Heart right ventricle (tissue), 16 donors: ENCODE results near the gene CHMP4A. TPM values are rescaled to one million over a fixed set of nuclear protein-coding genes. Genes with fewer than 3 reads are reported as not detected.

Source experiments
- ATAC-seq, 8 donors: fragments of 200-7000 bp; cut with Tn5 transposase; one replicate each; pipeline ENCODE4 v1.9.1; 2020; ENCODE audit warnings: mild to moderate bottlenecking in 8 of 8, moderate library complexity in 8 of 8, moderate number of reproducible peaks in 1 of 8
- DNase-seq, 2 donors: peaks; one replicate each; pipeline ENCODE4 v3.0.0-alpha.2; 2020
- H3K27ac ChIP-seq, 10 donors: fragments of 200-600 bp; sonication (generic) in 2 of 10; one replicate each; pipeline versions ENCODE4 v1.5.0 to v1.8.0; 2020 to 2022; ENCODE audit warnings: mild to moderate bottlenecking in 3 of 10
- H3K27me3 ChIP-seq, 7 donors: fragments of 200-600 bp; one replicate each; pipeline ENCODE4 v1.8.0; 2021 to 2022; ENCODE audit warnings: mild to moderate bottlenecking in 2 of 7
- H3K36me3 ChIP-seq, 9 donors: fragments of 200-600 bp; sonication (generic) in 1 of 9; one replicate each; pipeline versions ENCODE4 v1.5.0 to v1.8.0; 2020 to 2022; ENCODE audit warnings: mild to moderate bottlenecking in 2 of 9
- H3K4me1 ChIP-seq, 9 donors: fragments of 200-600 bp; sonication (generic) in 1 of 9; one replicate each; pipeline versions ENCODE4 v1.5.0 to v1.8.0; 2020 to 2022; ENCODE audit warnings: mild to moderate bottlenecking in 4 of 9
- H3K4me3 ChIP-seq, 10 donors: fragments of 200-600 bp; sonication (generic) in 2 of 10; one replicate each; pipeline versions ENCODE4 v1.5.0 to v1.8.0; 2020 to 2022; ENCODE audit warnings: mild to moderate bottlenecking in 7 of 10, moderate library complexity in 2 of 10
- H3K9me3 ChIP-seq, 11 donors: fragments of 200-600 bp in 10 of 11; sonication (generic) in 2 of 11; one replicate each; pipeline versions ENCODE4 v1.5.0 to v1.8.0; 2013 to 2022; ENCODE audit warnings: mild to moderate bottlenecking in 2 of 11, control low read depth in 1 of 11, moderate library complexity in 1 of 11
- WGBS, 2 donors: extraction: QIAGEN DNeasy Blood & Tissue Kit; methylation state at CpG; one replicate each; pipeline ENCODE4 v1.1.7; 2013; ENCODE audit warnings: inconsistent platforms in 1 of 2; 5-methylcytosine and 5-hydroxymethylcytosine counted together
- intact Hi-C, 10 donors: fragments of 100-400 bp; cut with DNase I; formaldehyde crosslinking; loops; one replicate each; pipeline versions ENCODE4 v1.11.1 to v1.14.2; 2022
- polyA plus RNA-seq, 2 donors: library from polyadenylated mRNA; stranded (reverse); fragments of 200-250 nt; gene quantifications; one replicate each; pipeline ENCODE4 v1.2.3, GENCODE V29; 2013
- total RNA-seq, 10 donors: library from RNA; stranded (reverse); fragmentation: NEBNext Ultra II Directional in 3 of 10; extraction: Animal tissue kit (Norgen Biotek cat#: 25700) in 3 of 10; gene quantifications; one replicate each; pipeline versions ENCODE4 v1.2.1 to v1.2.4, GENCODE V29; 2021 to 2023
- TF ChIP-seq, protein P1 (sequence below), 9 donors: fragments of 200-600 bp; sonication (generic) in 2 of 9; IDR thresholded peaks; one replicate each; pipeline versions ENCODE4 v1.5.0 to v1.8.0; 2021 to 2022; ENCODE audit warnings: antibody characterized with exemption in 9 of 9, mild to moderate bottlenecking in 5 of 9, moderate library complexity in 1 of 9
- donor health status: Arrhythmogenic right ventricular cardiomyopathy.
- donor health status: ischemic (EF 13 %, LVEDD 7.1; RV severe dilation, severe dysfunction).
- donor health status: healthy with polysubstance abuse.
- donor health status: DM: no; HTN: yes; CAD: no.
- donor health status: DM: no; HTN: no; CAD: no.
- donor health status: ischemic (EF 25% LVEDD 6.9; RV normal size, moderate dysfunction).
- donor health status: ischemic (EF 25% LVEDD 5.7; RV mildly dilated, moderate dysfunction).
- donor health status: healthy.
- donor health status: DM: yes; HTN: yes; CAD: no.
- donor health status: Ischemic cardiomyopathy.
- donor health status: ischemic (EF 35%, LVEDD 5.7; RV mildly dilated, moderate dysfunction).
- donor health status: nonischemic (EF 11% LVEDD 7.7; RV severe dilation, severe dysfunction).
- donor health status: DM: yes; HTN: yes; CAD: no.
- donor health status: PGD.
- donor health status: ischemic (EF 29% LVEDD 5.4; RV normal size, mild dysfunction).
- donor health status: nonischemic (EF 23%, LVEDD 6.1; RV moderate dilation, normal function).

CHMP4A gene
- total and polyA plus RNA-seq, 12 donors = 23.4 to 80.8 (median 30.3) TPM

- ATAC-seq (no peak), DNase-seq (no peak)
- H3K9me3 ChIP-seq = no peaks in the 10 kb centered on the region
- TF ChIP-seq, protein P1, sequence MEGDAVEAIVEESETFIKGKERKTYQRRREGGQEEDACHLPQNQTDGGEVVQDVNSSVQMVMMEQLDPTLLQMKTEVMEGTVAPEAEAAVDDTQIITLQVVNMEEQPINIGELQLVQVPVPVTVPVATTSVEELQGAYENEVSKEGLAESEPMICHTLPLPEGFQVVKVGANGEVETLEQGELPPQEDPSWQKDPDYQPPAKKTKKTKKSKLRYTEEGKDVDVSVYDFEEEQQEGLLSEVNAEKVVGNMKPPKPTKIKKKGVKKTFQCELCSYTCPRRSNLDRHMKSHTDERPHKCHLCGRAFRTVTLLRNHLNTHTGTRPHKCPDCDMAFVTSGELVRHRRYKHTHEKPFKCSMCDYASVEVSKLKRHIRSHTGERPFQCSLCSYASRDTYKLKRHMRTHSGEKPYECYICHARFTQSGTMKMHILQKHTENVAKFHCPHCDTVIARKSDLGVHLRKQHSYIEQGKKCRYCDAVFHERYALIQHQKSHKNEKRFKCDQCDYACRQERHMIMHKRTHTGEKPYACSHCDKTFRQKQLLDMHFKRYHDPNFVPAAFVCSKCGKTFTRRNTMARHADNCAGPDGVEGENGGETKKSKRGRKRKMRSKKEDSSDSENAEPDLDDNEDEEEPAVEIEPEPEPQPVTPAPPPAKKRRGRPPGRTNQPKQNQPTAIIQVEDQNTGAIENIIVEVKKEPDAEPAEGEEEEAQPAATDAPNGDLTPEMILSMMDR (IDR thresholded peaks at IDR 0.05) = no peak
- intact Hi-C loops = loop anchor here in 1 of 10 donors (10.0 kb wide), 1 partner anchor 199 kb away; no protein-coding TSS in a partner anchor
- no peak overlapping the region for H3K4me3 ChIP-seq
- H3K4me1 ChIP-seq = peaks cover 14 to 80% (median 60%) of the 10 kb centered on the region in 9 donors
- H3K36me3 ChIP-seq = peaks cover 0 to 71% (median 48%) of the 10 kb centered on the region in 9 donors
- H3K27ac ChIP-seq = no peak overlapping the region
- no peaks in the 10 kb centered on the region for H3K27me3 ChIP-seq
- WGBS, 2 donors = 94 to 95% methylated on average over 5 of the region's 5 CpGs
Observed at GRCh38 chr14:24235804-24236688, 22.8 kb upstream of the CHMP4A start.

GRCh38 chr14:24234095-24235005, 21.1 kb upstream of the CHMP4A start:
- intact Hi-C loops = loop anchor here in 1 of 10 donors (10.0 kb wide), 1 partner anchor 200 kb away; no protein-coding TSS in a partner anchor
- Histone ChIP-seq H3K27ac (peak overlapping the region in 4 of 10 donors; percentile 4 to 97 (median 62)), H3K4me3 (peak overlapping the region in 1 of 10 donors; percentile 95), H3K4me1 (peaks cover 18 to 69% (median 48%) of the 10 kb centered on the region in 9 donors), H3K27me3 (no peaks in the 10 kb centered on the region), H3K36me3 (peaks cover 0 to 54% (median 36%) of the 10 kb centered on the region in 9 donors), H3K9me3 (no peaks in the 10 kb centered on the region)
- no peak for ATAC-seq
- 88 to 93% methylated on average over 3 of the region's 3 CpGs for WGBS, 2 donors
- TF ChIP-seq, protein P1 (IDR thresholded peaks at IDR 0.05) = no peak
- no peak for DNase-seq

DNA sequence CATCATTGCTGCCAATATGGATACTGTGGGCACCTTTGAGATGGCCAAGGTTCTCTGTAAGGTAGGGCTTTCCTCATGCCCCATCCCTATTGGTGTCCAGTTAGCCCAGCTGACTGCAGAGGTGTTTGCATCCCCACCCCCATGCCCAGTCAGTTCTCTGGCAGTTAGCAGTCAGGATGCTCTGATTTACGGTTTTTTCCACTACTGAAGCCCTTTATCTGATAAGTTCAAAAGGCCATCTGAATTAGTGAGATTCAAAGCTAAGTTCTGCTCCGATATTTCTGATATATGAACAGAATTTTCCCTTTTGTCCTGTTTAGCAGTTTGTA, 20.2 kb upstream of the CHMP4A start:
- ATAC-seq (no peak), DNase-seq (no peak)
- TF ChIP-seq, protein P1 (IDR thresholded peaks at IDR 0.05) = no peak
- Histone ChIP-seq H3K27me3 (no peaks in the 10 kb centered on the region), H3K4me1 (peaks cover 18 to 60% (median 40%) of the 10 kb centered on the region in 9 donors), H3K27ac (peak overlapping the region in 8 of 10 donors; percentile 89 to 97 (median 90)), H3K36me3 (peaks cover 0 to 45% (median 29%) of the 10 kb centered on the region in 9 donors), H3K4me3 (peak overlapping the region; percentile 65 to 97 (median 91)), H3K9me3 (no peaks in the 10 kb centered on the region)
- 63 to 73% methylated on average over 2 of the region's 2 CpGs for WGBS, 2 donors
- intact Hi-C loops = loop anchor here in 2 of 10 donors (2.0 to 10.0 kb wide), 2 partner anchors 45 to 201 kb away; partner anchors contain the start of gene IPO4 (in 1 of the 2)
